GM10266 (cell line): ENCODE results near the gene KDSR.
A peak's percentile ranks its signal among the peaks of the same experiment; 100 is the strongest.

Source experiments
- DNase-seq: peaks from one replicate; pipeline ENCODE4 v3.0.0; 2012; ENCODE audit errors: extremely low spot score
- CTCF ChIP-seq: IDR thresholded peaks from 2 replicates; pipeline ENCODE4 v1.5.1; 2012; ENCODE audit warnings: mild to moderate bottlenecking, low read depth; ENCODE audit not compliant: control insufficient read depth, insufficient read depth; ENCODE audit errors: missing control alignments

KDSR gene

GRCh38 chr18:63298400-63299365 lies 68.3 kb downstream of the KDSR start:
- TF ChIP-seq CTCF, result no peak
- DNase-seq, result no peak

GRCh38 chr18:63297687-63298399 lies 69.2 kb downstream of the KDSR start:
- no peak for TF ChIP-seq CTCF
- DNase-seq, result no peak

GRCh38 chr18:63293935-63294334 lies 73.1 kb downstream of the KDSR start:
- no peak for DNase-seq
- TF ChIP-seq CTCF, result no peak

GRCh38 chr18:63292831-63293683 lies 73.9 kb downstream of the KDSR start:
- DNase-seq, result peak; percentile 32
- no peak for TF ChIP-seq CTCF

GRCh38 chr18:63291278-63291677 lies 75.7 kb downstream of the KDSR start:
- no peak for DNase-seq

GRCh38 chr18:63290821-63291200 lies 76.2 kb downstream of the KDSR start:
- DNase-seq, result no peak
- TF ChIP-seq CTCF, result no peak

More at GRCh38 chr18:63291278-63291677, 75.7 kb downstream of the KDSR start:
- no peak for TF ChIP-seq CTCF
